GM12873 (cell line): ENCODE data around the gene SLC38A10.

Experiments
- TF ChIP-seq, protein P1 (sequence below): IDR thresholded peaks from 2 replicates; pipeline ENCODE4 v1.5.1; 2012; ENCODE audit warnings: low read depth, mild to moderate bottlenecking, moderate library complexity, low read length, control low read depth; ENCODE audit not compliant: insufficient read depth; ENCODE audit errors: missing control alignments

Gene SLC38A10

DNA sequence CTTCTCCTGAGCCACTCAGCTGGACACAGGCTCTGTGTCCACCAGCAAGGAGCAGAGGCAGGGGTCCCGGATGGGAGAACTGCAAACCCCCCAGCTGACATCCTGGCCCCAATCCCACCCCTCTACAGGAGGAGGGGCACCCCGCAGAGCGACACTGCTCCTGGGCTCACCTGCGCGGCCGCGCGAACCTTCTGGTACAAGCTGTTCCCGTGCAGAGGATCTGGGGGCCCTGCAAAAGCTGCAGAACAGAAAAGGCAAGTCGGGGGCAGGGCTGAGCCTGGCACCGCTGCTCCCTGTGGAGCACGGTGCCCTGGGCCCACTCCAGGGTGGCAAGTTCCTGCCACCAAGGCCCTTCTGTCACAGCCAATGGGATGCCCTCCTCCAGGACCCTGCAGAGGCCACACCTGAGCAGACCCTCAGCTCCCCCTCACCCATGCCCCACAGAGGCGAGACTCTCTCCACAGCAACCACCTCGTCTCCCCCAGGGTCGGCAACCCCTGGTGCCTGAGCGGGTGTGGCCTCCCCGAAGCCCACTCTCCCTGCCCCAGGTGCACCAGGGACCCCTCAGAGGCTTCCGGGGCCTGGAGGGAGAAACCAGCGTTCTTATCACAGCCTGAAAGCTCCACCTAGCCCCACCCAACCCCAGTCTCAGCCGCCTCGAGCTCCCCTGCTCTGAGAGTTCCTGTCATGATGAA, 61.1 kb downstream of the SLC38A10 start:
- TF ChIP-seq, protein P1, sequence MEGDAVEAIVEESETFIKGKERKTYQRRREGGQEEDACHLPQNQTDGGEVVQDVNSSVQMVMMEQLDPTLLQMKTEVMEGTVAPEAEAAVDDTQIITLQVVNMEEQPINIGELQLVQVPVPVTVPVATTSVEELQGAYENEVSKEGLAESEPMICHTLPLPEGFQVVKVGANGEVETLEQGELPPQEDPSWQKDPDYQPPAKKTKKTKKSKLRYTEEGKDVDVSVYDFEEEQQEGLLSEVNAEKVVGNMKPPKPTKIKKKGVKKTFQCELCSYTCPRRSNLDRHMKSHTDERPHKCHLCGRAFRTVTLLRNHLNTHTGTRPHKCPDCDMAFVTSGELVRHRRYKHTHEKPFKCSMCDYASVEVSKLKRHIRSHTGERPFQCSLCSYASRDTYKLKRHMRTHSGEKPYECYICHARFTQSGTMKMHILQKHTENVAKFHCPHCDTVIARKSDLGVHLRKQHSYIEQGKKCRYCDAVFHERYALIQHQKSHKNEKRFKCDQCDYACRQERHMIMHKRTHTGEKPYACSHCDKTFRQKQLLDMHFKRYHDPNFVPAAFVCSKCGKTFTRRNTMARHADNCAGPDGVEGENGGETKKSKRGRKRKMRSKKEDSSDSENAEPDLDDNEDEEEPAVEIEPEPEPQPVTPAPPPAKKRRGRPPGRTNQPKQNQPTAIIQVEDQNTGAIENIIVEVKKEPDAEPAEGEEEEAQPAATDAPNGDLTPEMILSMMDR, result no peak

- TF ChIP-seq, protein P1, result no peak
These were observed 61.8 kb downstream of the SLC38A10 start for GRCh38 chr17:81233316-81233715.

DNA sequence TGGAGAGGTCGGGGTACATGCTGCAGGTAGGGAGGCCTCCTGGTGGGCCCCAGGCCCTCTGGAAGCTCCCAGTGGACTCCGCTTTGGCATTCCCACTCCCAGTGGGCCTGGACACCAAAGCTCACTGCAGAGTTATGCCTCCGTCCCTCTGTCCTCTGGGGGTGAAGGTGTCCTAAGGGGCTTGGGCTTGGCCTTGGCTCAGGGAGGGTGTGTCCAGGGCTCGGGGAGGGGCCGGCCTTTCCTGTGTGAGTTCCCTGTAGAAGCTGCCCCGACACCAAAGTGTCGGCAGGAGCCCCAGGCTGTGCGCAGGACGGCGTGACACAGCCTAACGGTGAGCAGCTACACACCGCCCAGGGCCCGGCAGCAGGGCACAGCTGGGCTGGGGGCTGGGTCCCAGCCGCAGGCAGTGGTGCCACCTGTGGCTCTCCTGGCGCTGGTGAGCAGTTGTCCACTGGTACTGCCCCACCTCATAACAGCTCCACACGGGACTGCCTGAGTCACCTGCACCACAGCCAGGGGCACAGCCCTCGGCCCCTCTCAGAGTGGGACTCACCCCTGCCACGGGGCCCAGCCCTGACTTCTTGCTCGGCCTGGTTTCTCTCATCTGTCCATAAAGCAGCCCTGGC, 62.4 kb downstream of the SLC38A10 start:
- TF ChIP-seq, protein P1, result no peak

DNA sequence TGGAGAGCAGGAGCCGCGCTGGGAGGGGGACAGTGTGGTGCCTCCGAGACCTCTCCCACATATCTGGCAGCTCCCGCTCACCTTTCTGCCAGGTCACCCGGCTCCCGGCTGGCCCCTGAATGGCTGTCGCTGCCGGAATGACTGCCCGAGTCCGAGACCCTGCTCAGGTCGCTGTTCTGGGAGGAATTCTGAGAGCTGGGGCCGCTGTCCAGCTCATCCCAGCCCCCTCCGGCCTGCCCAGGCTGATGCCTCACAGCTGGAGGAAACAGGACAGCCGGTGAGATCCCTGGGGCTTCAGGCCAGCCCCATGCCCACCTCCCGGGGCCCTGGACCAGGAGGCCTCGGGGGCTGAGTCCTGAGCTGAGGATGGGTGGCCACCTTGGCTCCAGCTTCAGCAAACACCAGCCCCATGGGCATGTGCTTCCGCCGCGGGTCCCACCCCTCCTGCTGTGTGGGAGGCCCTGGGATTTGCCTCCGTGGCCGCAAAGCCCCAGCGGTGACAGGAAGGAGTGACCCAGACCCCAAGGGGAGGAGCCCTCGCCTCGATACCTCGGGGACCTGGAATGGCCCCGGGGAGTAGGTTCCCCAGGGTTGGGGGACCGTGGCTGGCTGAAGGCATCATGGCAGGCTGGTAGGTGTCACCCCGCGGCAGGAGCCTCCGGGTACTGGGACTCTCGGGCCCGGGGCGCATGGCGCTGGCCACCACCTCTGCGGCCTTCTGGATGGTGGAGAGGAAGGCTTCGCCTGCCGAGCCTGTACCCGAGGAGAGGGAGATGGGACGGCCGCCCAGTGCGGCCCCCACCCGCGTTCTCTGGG, 63.1 kb downstream of the SLC38A10 start:
- TF ChIP-seq, protein P1, result no peak

GRCh38 chr17:81231121-81231645, 63.9 kb downstream of the SLC38A10 start:
- TF ChIP-seq, protein P1, result no peak

DNA sequence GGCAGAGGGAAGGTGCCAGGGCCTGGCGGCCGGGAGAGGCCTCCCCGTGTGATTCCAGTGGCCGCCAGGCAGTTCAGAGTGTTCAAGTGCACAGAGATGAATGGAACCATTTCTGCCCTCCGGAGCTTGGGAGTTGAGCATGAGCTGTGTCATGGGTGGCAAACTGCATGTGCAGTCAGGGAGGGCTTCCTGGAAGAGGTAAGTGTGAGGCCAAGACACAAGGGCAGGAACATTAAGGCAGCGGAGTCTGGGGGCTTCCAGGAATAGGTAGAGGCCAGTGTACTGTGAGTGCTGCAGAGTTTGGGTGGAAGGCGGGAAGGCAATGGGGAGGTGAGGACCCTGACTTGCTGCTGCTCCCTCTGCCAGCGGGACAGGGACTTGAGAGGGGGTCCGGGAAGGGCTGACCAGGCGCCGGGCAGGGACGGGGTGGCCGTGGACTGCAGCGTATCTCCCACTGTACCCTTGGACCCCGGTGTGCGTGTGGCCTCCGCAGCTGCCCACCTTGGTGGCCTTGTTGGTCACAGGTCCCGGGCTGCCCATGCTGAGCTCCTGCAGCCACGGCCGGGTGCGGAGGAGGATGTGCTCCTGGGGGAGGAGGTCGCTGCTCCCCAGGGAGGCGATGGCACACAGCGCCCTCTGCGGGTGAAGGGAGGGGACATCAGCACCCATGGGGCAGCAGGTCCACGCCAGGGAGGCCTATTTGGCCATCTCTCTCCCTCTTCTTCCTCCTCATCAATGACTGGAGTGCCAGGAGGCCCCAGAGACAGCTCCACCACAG, 64.9 kb downstream of the SLC38A10 start:
- TF ChIP-seq, protein P1, result peak; percentile 49
